MG63 (cell line): ENCODE results near the gene KBTBD13. TPM values are rescaled to one million over a fixed set of nuclear protein-coding genes. Genes with fewer than 3 reads are reported as not detected.
A peak's percentile ranks its signal among the peaks of the same experiment; 100 is the strongest.
"Not testable (repeated sequence)": the region's sequence is repeated elsewhere in the genome, so short reads cannot be mapped to it uniquely, and the experiment has no call there.

Source experiments
- DNase-seq: peaks from one replicate; pipeline ENCODE4 v3.0.0-alpha.2; 2020
- H3K27me3 ChIP-seq: fragments of 250-450 bp; sonication (Bioruptor Pico); 2 replicates; pipeline ENCODE4 v1.5.1; 2020; ENCODE audit warnings: mild to moderate bottlenecking, moderate library complexity
- H3K36me3 ChIP-seq: fragments of 250-450 bp; sonication (Bioruptor Pico); 2 replicates; pipeline ENCODE4 v1.5.1; 2020; ENCODE audit warnings: mild to moderate bottlenecking, moderate library complexity
- H3K4me3 ChIP-seq: fragments of 250-450 bp; sonication (Bioruptor Pico); 2 replicates; pipeline ENCODE4 v1.5.1; 2020; ENCODE audit warnings: mild to moderate bottlenecking, moderate library complexity
- H3K9me3 ChIP-seq: fragments of 250-450 bp; sonication (Bioruptor Pico); 2 replicates; pipeline ENCODE4 v1.5.1; 2020; ENCODE audit warnings: mild to moderate bottlenecking, moderate library complexity
- total RNA-seq: library from RNA; depleted of rRNA; stranded (reverse); fragments of >200 nt; shearing (Covaris generic); gene quantifications from 2 replicates; pipeline ENCODE4 v1.2.3, GENCODE V29; 2014; ENCODE audit warnings: low replicate concordance; rRNA removed

Gene KBTBD13
- not detected in 2 replicates for total RNA-seq

DNA sequence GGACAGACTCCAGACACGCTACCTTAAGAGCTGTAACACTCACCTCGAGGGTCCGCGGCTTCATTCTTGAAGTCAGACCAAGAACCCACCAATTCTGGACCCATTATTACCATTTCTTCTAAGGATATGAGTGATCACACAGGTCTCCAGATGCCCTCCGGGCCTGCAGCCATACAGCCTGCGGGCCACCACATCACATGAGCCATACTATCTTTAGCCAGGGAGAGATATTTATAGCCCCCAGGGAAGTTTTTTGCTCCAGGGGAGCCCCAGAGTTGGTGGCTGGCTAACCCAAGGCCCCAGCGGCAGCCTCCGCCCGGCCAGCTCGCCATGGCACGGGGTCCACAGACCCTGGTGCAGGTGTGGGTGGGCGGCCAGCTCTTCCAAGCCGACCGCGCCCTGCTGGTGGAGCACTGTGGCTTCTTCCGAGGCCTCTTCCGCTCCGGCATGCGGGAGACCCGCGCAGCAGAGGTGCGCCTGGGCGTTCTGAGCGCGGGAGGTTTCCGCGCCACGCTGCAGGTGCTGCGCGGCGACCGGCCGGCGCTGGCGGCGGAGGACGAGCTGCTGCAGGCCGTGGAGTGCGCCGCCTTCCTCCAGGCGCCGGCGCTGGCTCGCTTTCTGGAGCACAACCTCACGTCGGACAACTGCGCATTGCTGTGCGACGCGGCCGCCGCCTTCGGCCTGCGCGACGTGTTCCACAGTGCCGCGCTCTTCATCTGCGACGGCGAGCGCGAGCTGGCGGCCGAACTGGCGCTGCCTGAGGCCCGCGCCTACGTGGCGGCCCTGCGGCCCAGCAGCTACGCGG is at the start of gene KBTBD13:
Gene KBTBD13 (plus strand): TSS at position 261 of the 805 bp plus-strand sequence. CDS start 70 bp downstream, at position 331.
- Histone ChIP-seq H3K4me3 (no peak within 1 kb of the TSS), H3K9me3 (no peaks in the 10 kb centered on the region), H3K36me3 (no peaks in the 10 kb centered on the region), H3K27me3 (no peaks in the 10 kb centered on the region)
- DNase-seq = no peak

DNA sequence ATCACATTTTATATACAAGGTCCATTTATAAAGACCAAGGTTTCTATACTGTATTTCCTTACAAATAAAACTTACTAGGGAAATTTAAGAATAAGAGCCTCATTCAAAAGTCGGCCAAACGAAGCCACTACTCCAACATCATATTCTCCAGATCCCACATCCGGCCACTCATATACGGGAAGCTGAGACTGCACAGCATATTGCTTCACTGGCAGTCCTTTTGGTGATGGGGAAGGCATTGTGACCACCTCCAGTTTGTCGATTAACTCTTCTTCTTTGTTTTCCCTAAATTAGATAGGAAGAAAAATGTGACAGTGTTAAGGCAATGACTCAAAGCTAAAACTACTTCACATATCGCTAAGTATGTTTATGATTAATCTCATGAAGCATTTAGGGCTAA is 49.8 kb upstream of the KBTBD13 start:
- Histone ChIP-seq H3K9me3 (no peaks in the 10 kb centered on the region), H3K36me3 (peaks cover 26% of the 10 kb centered on the region), H3K4me3 (no peak overlapping the region), H3K27me3 (no peaks in the 10 kb centered on the region)
- DNase-seq = no peak

DNA sequence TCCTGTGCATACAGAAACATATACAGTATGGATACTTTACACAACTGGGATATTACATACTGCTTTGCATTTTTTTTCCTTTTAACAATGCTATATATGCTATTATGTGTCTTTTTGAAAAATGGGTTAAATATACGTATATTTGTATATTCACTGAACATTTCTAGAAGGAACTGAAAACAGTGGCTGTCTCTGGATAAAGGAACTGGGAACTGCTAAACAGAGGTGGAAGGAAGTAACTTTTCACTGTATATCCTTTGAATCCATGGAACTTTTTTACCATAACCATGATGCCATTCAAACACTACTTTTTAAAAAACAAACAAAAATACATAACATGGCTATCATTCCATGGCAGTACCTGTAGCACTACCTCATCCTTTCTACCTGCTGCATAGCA is 49.0 kb upstream of the KBTBD13 start:
- H3K9me3 ChIP-seq = no peaks in the 10 kb centered on the region
- DNase-seq = no peak
- no peaks in the 10 kb centered on the region for H3K27me3 ChIP-seq
- H3K36me3 ChIP-seq = peaks cover 26% of the 10 kb centered on the region
- H3K4me3 ChIP-seq = no peak overlapping the region

DNA sequence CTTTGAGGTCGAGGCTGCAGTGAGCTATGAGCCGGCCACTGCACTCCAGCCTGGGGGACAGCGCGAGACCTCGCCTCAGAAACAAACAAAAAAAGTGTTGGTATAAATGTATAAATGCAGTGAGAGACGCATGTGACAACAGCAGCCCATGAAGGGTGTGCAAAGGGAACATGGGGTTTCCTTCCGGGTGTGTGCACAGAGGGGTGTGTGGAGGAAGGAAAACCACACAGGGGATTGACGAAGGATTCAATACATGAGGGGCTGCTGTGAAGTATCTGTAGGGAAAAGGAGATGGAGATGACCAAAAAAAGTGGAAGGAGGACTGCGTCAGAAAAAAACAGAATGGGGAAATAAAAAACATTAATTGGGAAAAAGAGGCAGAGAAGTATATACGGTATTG is 48.2 kb upstream of the KBTBD13 start:
- DNase-seq = no peak
- Histone ChIP-seq H3K9me3 (no peaks in the 10 kb centered on the region), H3K4me3 (peak overlapping the region; percentile 62), H3K36me3 (peaks cover 26% of the 10 kb centered on the region), H3K27me3 (no peaks in the 10 kb centered on the region)

DNA sequence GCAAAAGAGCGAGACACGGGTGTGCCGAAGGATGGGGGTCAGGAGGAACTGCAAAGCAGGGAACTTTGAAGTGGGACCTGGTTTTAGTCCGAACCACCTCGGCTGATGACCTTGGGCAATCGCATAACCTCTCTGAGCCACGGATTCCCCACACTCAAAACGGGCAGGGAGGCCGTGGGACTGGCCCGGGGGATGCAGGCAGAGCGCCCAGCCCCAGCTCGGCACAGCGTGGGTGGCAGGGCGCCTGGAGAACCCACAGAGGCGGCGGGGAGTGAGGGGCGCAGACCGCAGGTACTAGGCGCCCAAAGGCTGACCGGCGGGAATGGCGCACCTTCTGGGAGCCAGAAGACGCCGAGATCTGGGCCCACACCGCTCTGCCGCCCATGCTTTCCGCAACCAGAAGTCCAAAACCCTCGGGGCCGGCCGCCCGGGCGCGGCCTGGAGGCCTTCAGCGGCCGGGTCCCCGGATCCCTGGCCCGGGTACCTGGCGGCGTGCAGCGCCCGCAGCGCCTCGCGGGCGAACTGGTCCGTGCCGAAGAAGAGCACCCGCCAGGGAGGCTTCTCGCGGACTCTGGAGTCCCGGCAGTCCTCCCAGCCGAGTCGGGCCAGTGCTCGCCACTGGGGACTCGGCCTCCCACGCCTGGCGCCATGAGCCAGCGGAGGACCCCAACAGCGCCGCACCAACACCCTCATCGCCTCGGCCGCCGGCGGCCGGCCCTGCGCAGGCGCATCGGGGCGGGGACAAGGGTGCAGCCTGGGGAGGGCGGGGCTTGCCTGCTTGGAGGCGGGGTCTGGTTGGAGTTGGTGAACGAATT is 47.4 kb upstream of the KBTBD13 start, which contains the start of gene MTFMT:
Gene MTFMT (minus strand): TSS at position 719 of the 815 bp plus-strand sequence. CDS start 26 bp downstream, at position 693.
- DNase-seq = peak; percentile 88
- Histone ChIP-seq H3K36me3 (peaks cover 22% of the 10 kb centered on the region), H3K27me3 (no peaks in the 10 kb centered on the region), H3K4me3 (peak within 1 kb of the TSS; percentile 62), H3K9me3 (no peaks in the 10 kb centered on the region)

DNA sequence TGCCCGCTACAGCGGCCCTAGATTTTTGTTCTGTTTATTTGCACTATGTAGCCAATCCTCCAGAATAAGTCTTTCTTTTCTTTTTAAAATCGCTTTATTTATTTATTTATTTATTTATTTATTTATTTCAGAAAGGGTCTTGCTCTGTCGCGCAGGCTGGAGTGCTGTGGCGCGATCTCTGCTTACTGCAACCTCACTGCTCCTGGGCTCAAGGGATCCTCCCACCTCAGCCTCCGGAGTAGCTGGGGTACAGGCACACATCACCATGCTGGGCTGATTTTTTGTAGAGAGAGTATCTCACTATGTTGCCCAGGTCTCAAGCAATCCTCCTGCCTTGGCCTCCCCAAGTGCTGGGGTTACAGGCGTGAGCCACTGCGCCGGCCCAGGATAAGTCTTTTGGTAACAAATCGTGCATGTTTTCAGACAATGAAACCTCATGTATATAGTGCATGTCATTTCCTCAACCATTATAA is 46.8 kb upstream of the KBTBD13 start:
- DNase-seq = no peak
- Histone ChIP-seq H3K27me3 (no peaks in the 10 kb centered on the region), H3K4me3 (peak overlapping the region; percentile 62), H3K9me3 (no peaks in the 10 kb centered on the region), H3K36me3 (peaks cover 22% of the 10 kb centered on the region)

DNA sequence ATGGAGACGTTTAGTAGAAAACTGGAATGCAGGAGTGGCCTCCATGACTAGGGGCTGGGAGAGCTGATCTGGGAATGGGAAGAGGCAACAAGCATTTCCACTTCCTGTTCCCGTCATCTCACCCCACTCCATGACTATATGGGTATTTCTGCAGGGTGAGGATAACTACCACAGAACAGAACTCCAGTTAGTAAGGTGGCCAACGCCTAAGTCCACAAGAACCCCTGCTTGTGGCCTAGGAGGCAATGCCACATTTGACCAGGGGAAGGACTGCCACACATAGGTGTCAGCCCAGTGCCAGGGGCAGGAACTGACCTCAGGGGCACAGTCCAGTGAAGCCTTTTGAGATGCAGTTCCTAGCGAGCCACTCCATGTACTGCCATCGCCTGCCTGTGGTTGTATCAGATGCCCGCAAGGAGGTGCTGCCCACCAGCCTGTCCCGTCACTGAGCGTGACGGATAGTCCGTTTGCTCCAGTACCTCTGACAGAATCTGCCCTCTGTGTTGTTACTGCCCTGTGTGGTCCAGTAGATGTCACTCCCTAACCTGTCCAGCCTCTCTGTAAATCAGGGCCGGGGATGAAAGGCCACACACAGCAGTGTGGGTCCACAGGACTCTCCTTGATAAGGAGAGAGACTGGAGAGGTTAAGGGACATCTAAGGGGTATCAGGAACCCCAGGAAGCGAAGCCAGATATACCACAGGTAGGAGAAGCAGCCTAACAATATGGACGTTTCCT is 43.6 kb upstream of the KBTBD13 start:
- Histone ChIP-seq H3K4me3 (no peak overlapping the region), H3K36me3 (no peaks in the 10 kb centered on the region), H3K9me3 (no peaks in the 10 kb centered on the region), H3K27me3 (no peaks in the 10 kb centered on the region)
- DNase-seq = peak; percentile 60

DNA sequence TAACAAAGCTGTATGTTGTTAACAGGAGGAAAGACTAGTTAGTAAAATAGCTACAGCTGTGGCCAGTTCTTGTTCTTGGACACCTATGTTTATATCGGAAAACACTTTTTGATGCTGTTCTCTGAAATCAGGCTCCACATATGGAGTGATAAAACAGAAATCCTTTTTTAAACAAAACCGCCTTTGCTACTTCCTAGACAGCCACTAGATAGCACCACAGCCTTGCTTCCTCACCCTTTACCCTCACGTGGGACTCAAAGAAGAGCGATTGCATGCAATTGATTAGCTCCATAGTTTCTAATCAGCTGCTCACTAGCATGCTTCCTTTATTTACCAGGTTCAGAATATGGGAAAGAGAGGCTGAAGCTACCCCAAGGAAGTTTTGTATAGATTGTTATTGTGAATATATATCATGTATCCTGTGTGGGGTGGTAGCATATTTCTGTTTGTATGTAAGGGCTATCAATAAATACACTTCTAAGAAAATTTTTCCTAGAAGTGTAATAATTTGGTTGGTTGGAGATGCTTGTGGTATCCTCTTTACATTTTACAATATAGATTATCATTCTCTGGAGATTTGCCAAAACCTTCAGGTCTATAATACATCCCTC is 42.8 kb upstream of the KBTBD13 start:
- Histone ChIP-seq H3K9me3 (no peaks in the 10 kb centered on the region), H3K36me3 (no peaks in the 10 kb centered on the region), H3K4me3 (no peak overlapping the region), H3K27me3 (no peaks in the 10 kb centered on the region)
- no peak for DNase-seq

DNA sequence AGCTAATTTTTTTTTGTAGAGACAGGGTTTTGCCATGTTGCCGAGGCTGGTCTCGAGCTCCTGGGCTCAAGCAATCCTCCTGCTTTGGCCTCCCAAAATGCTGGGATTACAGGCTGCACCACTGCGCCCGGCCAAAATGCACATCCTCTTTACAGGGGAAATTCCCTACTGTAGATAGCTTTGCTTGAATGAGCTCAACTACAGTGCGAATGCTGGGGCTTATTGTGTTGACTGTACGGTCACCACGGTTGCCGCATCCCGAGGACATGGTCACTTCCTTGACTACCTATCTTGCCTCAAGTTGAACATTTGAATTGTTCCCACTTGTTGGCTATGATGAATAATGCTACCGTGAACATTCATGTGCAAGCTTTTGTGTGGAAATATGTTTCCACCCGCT is 41.8 kb upstream of the KBTBD13 start:
- Histone ChIP-seq H3K9me3 (no peaks in the 10 kb centered on the region), H3K27me3 (no peaks in the 10 kb centered on the region)
- DNase-seq = no peak

DNA sequence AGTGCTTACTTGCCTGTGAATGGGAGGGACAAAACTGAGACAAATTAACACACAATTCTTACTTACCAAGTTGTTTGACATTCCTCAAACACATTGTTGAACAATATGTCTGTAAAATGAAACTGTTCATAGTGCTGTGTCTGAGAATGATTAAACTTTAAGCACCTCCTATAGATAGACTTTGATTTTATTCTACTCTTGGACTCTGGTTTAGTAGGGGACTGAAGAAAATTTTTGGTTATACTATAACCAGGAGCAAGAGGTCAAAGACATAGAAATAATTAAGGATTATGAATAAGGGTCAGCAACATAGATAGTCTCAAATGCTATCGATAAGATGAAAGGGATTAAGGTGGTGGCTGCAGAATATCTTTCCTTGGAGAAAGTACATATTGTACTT is 39.2 kb upstream of the KBTBD13 start:
- no peaks in the 10 kb centered on the region for H3K36me3 ChIP-seq
- H3K4me3 ChIP-seq = no peak overlapping the region
- no peaks in the 10 kb centered on the region for H3K27me3 ChIP-seq
- no peak for DNase-seq
- H3K9me3 ChIP-seq = no peaks in the 10 kb centered on the region

More for the DNA sequence above, 41.8 kb upstream of the KBTBD13 start:
- H3K36me3 ChIP-seq = no peaks in the 10 kb centered on the region
- H3K4me3 ChIP-seq = no peak overlapping the region

DNA sequence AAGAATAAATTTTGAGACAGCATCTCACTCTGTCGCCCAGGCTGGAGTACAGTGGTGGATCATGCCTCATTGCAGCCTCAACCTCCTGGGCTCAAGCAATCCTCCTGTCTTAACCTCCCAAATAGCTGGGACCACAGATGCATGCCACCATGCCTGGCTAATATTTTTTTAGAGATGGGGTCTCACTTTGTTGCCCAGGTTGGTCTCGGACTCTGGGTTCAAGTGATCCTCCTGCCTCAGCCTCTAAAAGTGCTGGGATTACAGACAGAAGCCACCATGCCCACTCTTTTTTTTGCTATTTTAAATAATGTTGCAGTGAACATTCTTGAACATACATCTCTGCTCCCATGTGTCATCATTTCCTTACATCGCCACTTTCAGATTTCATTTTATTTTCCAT is 38.1 kb upstream of the KBTBD13 start:
- Histone ChIP-seq H3K27me3 (no peaks in the 10 kb centered on the region), H3K36me3 (no peaks in the 10 kb centered on the region), H3K4me3 (no peak overlapping the region), H3K9me3 (no peaks in the 10 kb centered on the region)
- no peak for DNase-seq

DNA sequence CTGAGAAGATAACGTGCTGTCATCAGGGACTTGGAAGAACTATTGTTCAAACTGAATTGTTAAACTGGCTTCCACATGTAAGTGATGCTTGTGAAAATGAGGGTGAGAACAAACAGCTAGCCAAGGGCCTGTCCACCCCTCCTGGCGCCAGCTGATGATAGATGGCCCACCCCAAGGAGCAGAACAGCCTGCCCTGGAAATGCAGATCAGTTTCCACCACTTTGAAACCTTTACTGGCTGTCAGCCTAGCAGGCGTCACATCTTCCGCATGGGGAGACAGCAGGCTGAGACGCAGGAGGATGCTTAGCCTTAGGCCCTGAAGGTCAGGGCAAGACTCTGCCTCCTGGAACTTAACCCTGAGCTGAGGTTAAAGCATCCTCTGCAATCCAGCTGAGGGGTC is 37.7 kb upstream of the KBTBD13 start:
- Histone ChIP-seq H3K27me3 (no peaks in the 10 kb centered on the region), H3K4me3 (no peak overlapping the region), H3K36me3 (no peaks in the 10 kb centered on the region), H3K9me3 (no peaks in the 10 kb centered on the region)
- no peak for DNase-seq

DNA sequence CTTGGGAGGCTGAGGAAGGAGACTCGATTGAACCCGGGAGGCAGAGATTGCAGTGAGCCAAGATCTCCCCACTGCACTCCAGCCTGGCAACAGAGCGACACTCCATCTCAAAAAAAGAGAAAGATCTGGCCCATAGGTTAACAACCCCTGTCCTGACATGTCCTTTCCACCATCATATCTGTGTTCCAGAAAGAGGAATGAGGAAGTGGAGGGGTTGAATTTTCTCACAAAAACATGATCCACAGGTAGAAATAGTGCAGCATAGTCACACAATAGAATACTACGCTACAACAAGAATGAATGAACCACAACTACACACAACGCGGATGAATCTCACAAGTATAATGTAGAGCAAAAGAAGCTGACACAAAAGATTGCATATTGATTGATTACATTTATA is 36.1 kb upstream of the KBTBD13 start:
- Histone ChIP-seq H3K4me3 (no peak overlapping the region), H3K36me3 (no peaks in the 10 kb centered on the region), H3K27me3 (no peaks in the 10 kb centered on the region)

DNA sequence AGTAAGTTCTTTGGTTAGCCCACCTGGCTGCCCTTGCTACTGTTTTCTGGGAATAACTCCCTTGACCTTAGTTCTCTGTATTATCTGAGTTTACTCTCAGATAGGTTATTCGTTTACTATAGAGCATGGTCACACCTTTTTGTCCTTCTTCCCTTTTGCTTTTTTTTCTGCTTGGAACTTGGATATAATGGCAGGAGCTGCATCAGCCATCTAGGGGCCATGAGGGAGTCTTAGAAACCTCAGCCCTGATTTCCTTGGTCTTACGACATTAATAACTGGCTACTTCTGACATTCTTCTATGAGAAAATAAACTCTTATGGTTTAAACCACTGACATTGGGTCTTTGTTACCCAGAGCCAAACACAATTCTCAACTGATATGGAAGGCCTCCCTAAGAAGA is 34.8 kb upstream of the KBTBD13 start:
- Histone ChIP-seq H3K27me3 (no peaks in the 10 kb centered on the region), H3K4me3 (no peak overlapping the region), H3K9me3 (no peaks in the 10 kb centered on the region), H3K36me3 (no peaks in the 10 kb centered on the region)
- DNase-seq = no peak

More for the DNA sequence above, 36.1 kb upstream of the KBTBD13 start:
- no peaks in the 10 kb centered on the region for H3K9me3 ChIP-seq
- DNase-seq = no peak

DNA sequence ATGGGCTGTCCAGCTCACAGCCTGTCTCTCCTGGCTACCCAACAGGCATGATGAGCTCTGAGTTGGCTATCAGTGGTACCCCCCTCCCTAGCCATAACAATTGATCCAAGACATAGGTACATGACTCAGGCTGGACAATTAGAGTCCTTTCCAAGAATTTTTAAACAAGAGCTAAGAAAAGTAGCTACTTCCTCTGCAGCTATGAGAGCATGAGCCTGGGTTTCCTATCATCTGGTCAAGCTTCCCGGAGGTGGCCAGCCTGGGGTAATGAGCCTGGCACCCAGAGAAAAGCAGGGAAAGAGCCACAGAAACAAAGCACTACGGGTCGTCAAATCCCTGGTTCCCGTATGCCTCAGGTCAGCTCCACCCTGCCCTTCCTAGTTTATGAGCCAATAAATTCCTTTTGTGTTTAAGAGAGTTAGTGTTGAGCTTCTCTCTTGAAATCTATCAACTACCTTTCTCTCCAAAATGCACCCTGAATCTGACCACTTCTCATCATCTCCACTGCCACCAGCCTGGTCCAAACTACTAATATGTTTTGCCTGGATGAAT is 33.7 kb upstream of the KBTBD13 start:
- Histone ChIP-seq H3K9me3 (no peaks in the 10 kb centered on the region), H3K27me3 (no peaks in the 10 kb centered on the region), H3K36me3 (no peaks in the 10 kb centered on the region), H3K4me3 (no peak overlapping the region)
- DNase-seq = peak; percentile 61

DNA sequence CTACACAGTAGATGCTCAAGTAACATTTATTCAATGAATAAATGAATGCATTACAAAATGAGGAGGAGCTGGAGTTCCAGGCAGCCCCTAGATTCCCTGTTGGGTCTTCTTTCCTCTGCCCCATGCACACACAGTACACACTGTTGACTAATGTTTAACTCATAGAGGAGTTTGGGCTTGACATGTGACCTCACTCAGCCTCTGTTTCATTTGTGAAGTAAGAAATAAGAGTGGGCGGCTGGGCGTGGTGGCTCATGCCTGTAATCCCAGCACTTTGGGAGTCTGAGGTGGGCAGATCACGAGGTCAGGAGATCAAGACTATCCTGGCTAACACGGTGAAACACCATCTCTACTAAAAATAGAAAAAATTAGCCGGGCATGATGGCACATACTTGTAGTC is 32.3 kb upstream of the KBTBD13 start:
- H3K27me3 ChIP-seq, H3K4me3 ChIP-seq, H3K9me3 ChIP-seq, H3K36me3 ChIP-seq: not testable (repeated sequence)
- peak; percentile 83 for DNase-seq
